ENCODE measurements around the gene DIO1. TPM values are rescaled to one million over a fixed set of nuclear protein-coding genes. Genes with fewer than 3 reads are reported as not detected.

The DIO1 gene
- total RNA-seq, 1 experiment from 2014 or later, result not detected

GRCh38 chr1:53936430-53936829, 42.4 kb downstream of the DIO1 start:
- Mint-ChIP-seq H3K27ac (ENCODE audit: unreplicated experiment) (no peak overlapping the region), H3K4me3 (ENCODE audit: low read depth, unreplicated experiment) (no peak overlapping the region), H3K4me1 (ENCODE audit: low read depth, unreplicated experiment) (no peaks in the 10 kb centered on the region), H3K9me3 (ENCODE audit: low read depth, unreplicated experiment) (peaks cover 6% of the 10 kb centered on the region), H3K27me3 (ENCODE audit: unreplicated experiment) (no peaks in the 10 kb centered on the region), H3K36me3 (ENCODE audit: insufficient read depth, unreplicated experiment) (no peaks in the 10 kb centered on the region)
- DNase-seq, result no peak
- intact Hi-C loops (cut with micrococcal nuclease; ENCODE audit: unreplicated experiment), result no loop called here
- CTCF ChIA-PET, result no interaction called here
- TF ChIP-seq, protein P1, sequence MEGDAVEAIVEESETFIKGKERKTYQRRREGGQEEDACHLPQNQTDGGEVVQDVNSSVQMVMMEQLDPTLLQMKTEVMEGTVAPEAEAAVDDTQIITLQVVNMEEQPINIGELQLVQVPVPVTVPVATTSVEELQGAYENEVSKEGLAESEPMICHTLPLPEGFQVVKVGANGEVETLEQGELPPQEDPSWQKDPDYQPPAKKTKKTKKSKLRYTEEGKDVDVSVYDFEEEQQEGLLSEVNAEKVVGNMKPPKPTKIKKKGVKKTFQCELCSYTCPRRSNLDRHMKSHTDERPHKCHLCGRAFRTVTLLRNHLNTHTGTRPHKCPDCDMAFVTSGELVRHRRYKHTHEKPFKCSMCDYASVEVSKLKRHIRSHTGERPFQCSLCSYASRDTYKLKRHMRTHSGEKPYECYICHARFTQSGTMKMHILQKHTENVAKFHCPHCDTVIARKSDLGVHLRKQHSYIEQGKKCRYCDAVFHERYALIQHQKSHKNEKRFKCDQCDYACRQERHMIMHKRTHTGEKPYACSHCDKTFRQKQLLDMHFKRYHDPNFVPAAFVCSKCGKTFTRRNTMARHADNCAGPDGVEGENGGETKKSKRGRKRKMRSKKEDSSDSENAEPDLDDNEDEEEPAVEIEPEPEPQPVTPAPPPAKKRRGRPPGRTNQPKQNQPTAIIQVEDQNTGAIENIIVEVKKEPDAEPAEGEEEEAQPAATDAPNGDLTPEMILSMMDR (IDR thresholded peaks at IDR 0.05; ENCODE audit: unreplicated experiment), result no peak
- no TSS peak for BruUV-seq (replicated peaks)

DNA sequence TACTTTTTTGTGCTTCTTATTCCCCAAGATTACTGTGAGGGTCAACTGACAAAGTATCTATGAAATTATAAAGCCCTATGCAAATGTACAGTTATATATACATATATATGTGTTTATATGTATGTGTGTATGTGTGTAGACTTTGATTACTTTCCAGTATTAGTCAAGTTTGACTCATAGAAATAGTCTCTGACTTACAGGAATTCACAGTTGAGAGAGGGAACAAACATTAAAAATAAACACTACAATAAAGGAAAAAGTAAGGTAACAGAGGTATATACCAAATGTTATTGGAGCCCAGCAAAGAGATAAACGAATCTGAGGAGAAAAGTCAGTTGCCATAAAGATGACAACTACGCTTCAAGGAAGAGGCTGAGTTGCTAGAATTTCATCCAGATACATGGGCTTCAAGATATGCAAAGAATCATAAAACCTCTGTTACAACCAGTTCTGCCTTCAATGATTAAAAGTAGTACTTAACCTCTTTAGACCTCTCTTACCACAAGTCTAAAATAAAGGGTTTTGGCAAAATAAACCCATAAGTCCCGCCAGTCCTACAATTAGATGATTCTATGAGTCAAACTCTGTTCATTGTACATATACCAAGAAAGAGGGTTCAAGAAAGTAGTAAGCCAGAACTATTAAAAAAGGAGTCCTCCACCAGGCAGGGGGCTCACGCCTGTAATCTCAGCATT, 44.3 kb downstream of the DIO1 start:
- Mint-ChIP-seq H3K9me3 (ENCODE audit: low read depth, unreplicated experiment) (peaks cover 4% of the 10 kb centered on the region), H3K4me3 (ENCODE audit: low read depth, unreplicated experiment) (no peak overlapping the region), H3K27ac (ENCODE audit: unreplicated experiment) (no peak overlapping the region), H3K4me1 (ENCODE audit: low read depth, unreplicated experiment) (peaks cover 11% of the 10 kb centered on the region), H3K27me3 (ENCODE audit: unreplicated experiment) (no peaks in the 10 kb centered on the region), H3K36me3 (ENCODE audit: insufficient read depth, unreplicated experiment) (no peaks in the 10 kb centered on the region)
- DNase-seq, result no peak
- intact Hi-C loops (cut with micrococcal nuclease; ENCODE audit: unreplicated experiment), result no loop called here
- CTCF ChIA-PET, result no interaction called here
- BruUV-seq (replicated peaks), result no TSS peak
- TF ChIP-seq, protein P1 (IDR thresholded peaks at IDR 0.05; ENCODE audit: unreplicated experiment), result no peak

GRCh38 chr1:53942127-53942957, 48.4 kb downstream of the DIO1 start:
- H3K4me3 Mint-ChIP-seq (ENCODE audit: low read depth, unreplicated experiment), result no peak overlapping the region
- intact Hi-C loops (cut with micrococcal nuclease; ENCODE audit: unreplicated experiment), result no loop called here
- H3K9me3 Mint-ChIP-seq (ENCODE audit: low read depth, unreplicated experiment), result no peaks in the 10 kb centered on the region

DNA sequence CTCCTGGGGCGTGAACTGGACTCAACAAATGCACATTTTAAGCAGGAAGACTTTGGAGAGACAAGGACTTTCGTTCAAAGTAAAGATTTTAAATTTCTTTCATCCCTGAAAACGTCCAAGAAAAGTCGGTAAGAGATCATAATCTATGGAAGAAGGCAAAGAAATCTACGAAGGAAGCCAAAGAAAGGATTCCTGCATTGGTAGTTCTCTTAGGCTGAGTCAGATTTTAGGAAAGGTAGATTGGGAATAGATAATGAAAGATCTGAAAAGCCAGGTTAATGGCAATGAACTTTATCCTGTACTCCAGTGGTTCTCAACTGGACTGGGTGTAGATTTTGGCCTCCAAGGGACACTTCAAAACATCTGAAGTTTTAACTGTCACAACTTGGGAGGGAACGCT, 49.1 kb downstream of the DIO1 start:
- no peak for DNase-seq
- intact Hi-C loops (cut with micrococcal nuclease; ENCODE audit: unreplicated experiment), result no loop called here
- Mint-ChIP-seq H3K27me3 (ENCODE audit: unreplicated experiment) (no peaks in the 10 kb centered on the region), H3K27ac (ENCODE audit: unreplicated experiment) (no peak overlapping the region), H3K4me1 (ENCODE audit: low read depth, unreplicated experiment) (peaks cover 23% of the 10 kb centered on the region), H3K36me3 (ENCODE audit: insufficient read depth, unreplicated experiment) (peaks cover 29% of the 10 kb centered on the region), H3K4me3 (ENCODE audit: low read depth, unreplicated experiment) (no peak overlapping the region), H3K9me3 (ENCODE audit: low read depth, unreplicated experiment) (no peaks in the 10 kb centered on the region)
- TF ChIP-seq, protein P1 (IDR thresholded peaks at IDR 0.05; ENCODE audit: unreplicated experiment), result no peak
- no TSS peak for BruUV-seq (replicated peaks)
- CTCF ChIA-PET, result no interaction called here

More at GRCh38 chr1:53942127-53942957, 48.4 kb downstream of the DIO1 start:
- CTCF ChIA-PET, result interaction anchor here (0.6 to 1.0 kb wide), 2 partner anchors 43 to 131 kb away, joined by 3 to 7 read pairs; no protein-coding TSS in a partner anchor
- DNase-seq, result no peak
- no peak overlapping the region for H3K27ac Mint-ChIP-seq (ENCODE audit: unreplicated experiment)
- no peaks in the 10 kb centered on the region for H3K27me3 Mint-ChIP-seq (ENCODE audit: unreplicated experiment)
- peaks cover 23% of the 10 kb centered on the region for H3K4me1 Mint-ChIP-seq (ENCODE audit: low read depth, unreplicated experiment)
- TF ChIP-seq, protein P1 (IDR thresholded peaks at IDR 0.05; ENCODE audit: unreplicated experiment), result no peak
- no TSS peak for BruUV-seq (replicated peaks)
- H3K36me3 Mint-ChIP-seq (ENCODE audit: insufficient read depth, unreplicated experiment), result peaks cover 28% of the 10 kb centered on the region

All from Calu3 (cell line).